Fibroblast of lung (primary cell): ENCODE measurements around the gene UPP1. TPM values are rescaled to one million over a fixed set of nuclear protein-coding genes. Genes with fewer than 3 reads are reported as not detected.

Experiments
- DNase-seq, 2 donors: peaks; one replicate each; pipeline versions ENCODE4 v3.0.0 to v3.0.0-alpha.2; 2010; ENCODE audit warnings: low read depth in 2 of 2
- H2AFZ ChIP-seq: 2 replicates; pipeline ENCODE4 v1.5.1; 2012; ENCODE audit warnings: low read length, control low read depth, inconsistent platforms
- H3K27ac ChIP-seq: 2 replicates; pipeline ENCODE4 v1.5.1; 2011; ENCODE audit warnings: low read length, control low read depth; ENCODE audit not compliant: insufficient read depth
- H3K27me3 ChIP-seq: 2 replicates; pipeline ENCODE4 v1.5.1; 2011; ENCODE audit warnings: mild to moderate bottlenecking, low read length; ENCODE audit not compliant: control insufficient read depth, insufficient read depth
- H3K36me3 ChIP-seq: 2 replicates; pipeline ENCODE4 v1.5.1; 2011; ENCODE audit warnings: low read length; ENCODE audit not compliant: control insufficient read depth, insufficient read depth
- H3K4me1 ChIP-seq: 2 replicates; pipeline ENCODE4 v1.5.1; 2011; ENCODE audit warnings: low read length; ENCODE audit not compliant: control insufficient read depth, insufficient read depth; ENCODE audit errors: extremely low read depth
- H3K4me2 ChIP-seq: 2 replicates; pipeline ENCODE4 v1.5.1; 2011; ENCODE audit warnings: low read length, control low read depth; ENCODE audit not compliant: insufficient read depth; ENCODE audit errors: extremely low read depth
- H3K4me3 ChIP-seq, 4 experiments: fragments of 200-600 bp in 1 of 4; sonication (generic) in 1 of 4; replicated peaks in 1 of 4; 2 replicates each; pipeline ENCODE4 v1.5.1; 2011 to 2016; ENCODE audit warnings: low read length in 4 of 4, low read depth in 3 of 4, mild to moderate bottlenecking in 3 of 4, control low read depth in 2 of 4, inconsistent platforms in 1 of 4, mixed read lengths in 1 of 4; ENCODE audit not compliant: insufficient read depth in 1 of 4; ENCODE audit errors: control extremely low read depth in 1 of 4
- H3K79me2 ChIP-seq: 2 replicates; pipeline ENCODE4 v1.5.1; 2012; ENCODE audit warnings: mild to moderate bottlenecking, low read length, inconsistent platforms; ENCODE audit not compliant: control insufficient read depth, insufficient read depth
- H3K9ac ChIP-seq: 2 replicates; pipeline ENCODE4 v1.5.1; 2011; ENCODE audit warnings: mild to moderate bottlenecking, low read length, control low read depth; ENCODE audit not compliant: insufficient read depth
- H3K9me3 ChIP-seq: 2 replicates; pipeline ENCODE4 v1.5.1; 2012; ENCODE audit warnings: low read depth, low read length; ENCODE audit not compliant: control insufficient read depth, insufficient read depth
- H4K20me1 ChIP-seq: 2 replicates; pipeline ENCODE4 v1.5.1; 2011; ENCODE audit warnings: low read length; ENCODE audit not compliant: control insufficient read depth, insufficient read depth; ENCODE audit errors: extremely low read depth
- CTCF ChIP-seq, 2 donors: IDR thresholded peaks in 1 of 2; conservative IDR thresholded peaks in 1 of 2; 1 replicate in 1 of 2; 2 replicates in 1 of 2; pipeline ENCODE4 v1.5.1; 2011 to 2012; ENCODE audit warnings: low read length in 2 of 2, control low read depth in 1 of 2, inconsistent platforms in 1 of 2, low read depth in 1 of 2, mild to moderate bottlenecking in 1 of 2
- EZH2 ChIP-seq: IDR thresholded peaks from 2 replicates; pipeline ENCODE4 v1.5.1; 2012; ENCODE audit warnings: low read length, control low read depth, mild to moderate bottlenecking; ENCODE audit errors: missing control alignments
- polyA plus RNA-seq, 2 donors: library from polyadenylated mRNA; depleted of rRNA in 1 of 2; stranded (reverse) in 1 of 2; unstranded in 1 of 2; fragments of >200 nt; gene quantifications; 2 replicates each; pipeline ENCODE4 v1.2.1, GENCODE V29; 2011 to 2012; ENCODE audit warnings: missing spikeins in 1 of 2
- total RNA-seq: library from RNA; depleted of rRNA; stranded (reverse); fragments of >200 nt; gene quantifications from 2 replicates; pipeline ENCODE4 v1.2.1, GENCODE V29; 2014

Gene UPP1
- total and polyA plus RNA-seq, 2 donors (not counting 1 experiment from before 2014, with no cell fraction given) = 9.4 to 11.7 TPM

DNA sequence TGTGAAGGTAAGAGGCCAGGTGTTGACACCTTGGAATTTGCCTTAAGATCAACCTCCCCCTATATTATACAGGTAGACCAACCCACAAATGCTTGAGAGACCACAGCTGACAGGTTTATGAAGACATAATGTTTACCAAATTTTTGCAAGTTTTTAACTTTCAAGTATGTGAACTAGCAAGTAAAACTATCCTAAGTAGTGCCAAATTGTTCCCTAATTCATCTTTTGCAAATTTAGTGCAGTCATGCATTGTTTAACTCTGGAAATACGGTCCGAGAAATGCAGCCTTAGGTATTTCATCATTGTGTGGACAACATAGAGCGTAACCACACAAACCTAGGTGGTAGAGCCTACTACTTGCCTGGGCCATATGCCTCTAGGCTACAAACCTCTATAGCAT, 10.7 kb downstream of the UPP1 start:
- H3K9me3 ChIP-seq = no peaks in the 10 kb centered on the region
- no peak overlapping the region for H3K9ac ChIP-seq
- H3K4me3 ChIP-seq = no peak overlapping the region
- no peaks in the 10 kb centered on the region for H3K27me3 ChIP-seq
- no peak for DNase-seq
- H3K79me2 ChIP-seq = no peaks in the 10 kb centered on the region
- no peak overlapping the region for H2AFZ ChIP-seq
- H4K20me1 ChIP-seq = no peaks in the 10 kb centered on the region
- no peak overlapping the region for H3K4me2 ChIP-seq
- peaks cover 5% of the 10 kb centered on the region for H3K4me1 ChIP-seq
- H3K36me3 ChIP-seq = peaks cover 14% of the 10 kb centered on the region
- no peak overlapping the region for H3K27ac ChIP-seq
- TF ChIP-seq CTCF (conservative IDR thresholded peaks at IDR 0.05 in 1 of 2, IDR thresholded peaks at IDR 0.05 in 1 of 2; ENCODE audit: low read depth in 1 of 2, low read length in 2 of 2) = no peak
- TF ChIP-seq EZH2 = no peak

- Histone ChIP-seq H2AFZ (no peak overlapping the region), H3K79me2 (no peaks in the 10 kb centered on the region), H3K4me1 (no peaks in the 10 kb centered on the region), H3K4me2 (no peak overlapping the region), H3K4me3 (no peak overlapping the region), H3K27me3 (no peaks in the 10 kb centered on the region), H3K9me3 (no peaks in the 10 kb centered on the region), H3K27ac (no peak overlapping the region), H3K36me3 (peaks cover 11% of the 10 kb centered on the region), H3K9ac (no peak overlapping the region), H4K20me1 (no peaks in the 10 kb centered on the region)
- TF ChIP-seq EZH2 = no peak
- TF ChIP-seq CTCF (conservative IDR thresholded peaks at IDR 0.05 in 1 of 2, IDR thresholded peaks at IDR 0.05 in 1 of 2; ENCODE audit: low read depth in 1 of 2, low read length in 2 of 2) = no peak
- DNase-seq = no peak
Measured at GRCh38 chr7:48101352-48101751, 12.3 kb downstream of the UPP1 start.

DNA sequence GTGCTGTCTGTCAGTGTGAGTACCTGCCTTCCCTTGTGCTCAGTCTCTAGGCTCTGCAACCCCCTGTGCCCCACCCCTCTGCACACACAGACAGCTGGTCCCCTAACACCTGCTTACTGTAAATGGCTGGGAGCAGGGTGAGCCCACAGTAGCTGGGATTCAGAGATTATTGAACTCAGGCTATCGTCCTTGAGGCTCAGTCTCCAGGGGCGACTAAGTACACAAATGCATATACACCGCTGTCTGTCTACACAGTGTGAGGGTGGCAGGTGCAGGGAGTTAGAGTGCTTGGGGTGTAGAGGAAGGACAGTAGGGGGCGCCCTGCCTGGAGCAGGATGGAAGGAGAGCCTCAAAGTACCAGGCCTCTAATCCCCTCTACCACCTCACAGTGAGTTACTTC, 12.9 kb downstream of the UPP1 start:
- H3K4me2 ChIP-seq = no peak overlapping the region
- H3K36me3 ChIP-seq = peaks cover 12% of the 10 kb centered on the region
- no peak overlapping the region for H3K27ac ChIP-seq
- TF ChIP-seq CTCF (conservative IDR thresholded peaks at IDR 0.05 in 1 of 2, IDR thresholded peaks at IDR 0.05 in 1 of 2; ENCODE audit: low read depth in 1 of 2, low read length in 2 of 2) = peak; percentile 9 to 26
- no peak for TF ChIP-seq EZH2
- no peaks in the 10 kb centered on the region for H3K27me3 ChIP-seq
- no peaks in the 10 kb centered on the region for H3K79me2 ChIP-seq
- DNase-seq = no peak
- no peak overlapping the region for H3K9ac ChIP-seq
- H3K9me3 ChIP-seq = no peaks in the 10 kb centered on the region
- H3K4me1 ChIP-seq = no peaks in the 10 kb centered on the region
- no peak overlapping the region for H2AFZ ChIP-seq
- H4K20me1 ChIP-seq = no peaks in the 10 kb centered on the region
- no peak overlapping the region for H3K4me3 ChIP-seq
